SH-SY5Y (cell line): Measurements from ENCODE around the gene OSBPL8.

Experiments
- GATA2 ChIP-seq: IDR thresholded peaks from 2 replicates; pipeline ENCODE4 v1.6.1; 2011; ENCODE audit warnings: mild to moderate bottlenecking, low read depth, low read length
- GATA3 ChIP-seq: IDR thresholded peaks from 2 replicates; pipeline ENCODE4 v1.6.1; 2011; ENCODE audit warnings: low read depth, mild to moderate bottlenecking, low read length, moderate library complexity

DNA sequence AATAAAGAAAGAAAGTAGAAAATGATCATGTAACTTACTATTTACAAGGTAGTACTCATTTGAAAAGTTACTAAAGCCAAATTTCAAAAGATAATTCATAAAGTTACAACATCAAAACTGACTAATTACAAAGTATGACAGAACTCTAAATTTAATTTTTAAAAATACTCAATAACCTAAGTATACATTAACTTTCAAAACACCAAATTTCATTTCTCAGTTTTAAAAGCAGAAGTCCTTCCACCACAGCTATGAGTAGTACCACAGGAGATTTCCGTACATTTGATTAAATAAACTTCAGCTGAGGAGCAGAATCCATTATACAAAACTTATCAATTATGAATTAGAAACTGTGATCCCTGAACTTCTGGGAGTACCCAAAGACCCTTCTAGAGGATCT, 110.6 kb downstream of the OSBPL8 start:
- TF ChIP-seq GATA2 (no peak), GATA3 (no peak)
